Measurements from ENCODE around the gene KCNG2. TPM values are rescaled to one million over a fixed set of nuclear protein-coding genes. Genes with fewer than 3 reads are reported as not detected.

Gene KCNG2
- total RNA-seq, 1 experiment from 2014 or later, result not detected

- Histone ChIP-seq H3K36me3 (ENCODE audit: control insufficient read depth, insufficient read depth, low read length) (no peaks in the 10 kb centered on the region), H3K9me3 (no peaks in the 10 kb centered on the region), H3K4me1 (no peaks in the 10 kb centered on the region), H3K27me3 (replicated peaks; ENCODE audit: control insufficient read depth, insufficient read depth, low read length) (no peaks in the 10 kb centered on the region), H3K4me3 (ENCODE audit: low read depth, low read length) (no peak overlapping the region)
- Mint-ChIP-seq H3K27me3 (ENCODE audit: insufficient read depth, unreplicated experiment) (peaks cover 6% of the 10 kb centered on the region), H3K4me3 (ENCODE audit: unreplicated experiment) (no peak overlapping the region), H3K27ac (ENCODE audit: unreplicated experiment) (no peak overlapping the region), H3K36me3 (ENCODE audit: insufficient read depth, unreplicated experiment) (no peaks in the 10 kb centered on the region), H3K4me1 (ENCODE audit: low read depth, unreplicated experiment) (no peaks in the 10 kb centered on the region), H3K9me3 (ENCODE audit: unreplicated experiment) (peaks cover 2% of the 10 kb centered on the region)
- DNase-seq, result no peak
- ChIA-PET POLR2A (no interaction called here), CTCF (no interaction called here)
- TF ChIP-seq, protein P1, sequence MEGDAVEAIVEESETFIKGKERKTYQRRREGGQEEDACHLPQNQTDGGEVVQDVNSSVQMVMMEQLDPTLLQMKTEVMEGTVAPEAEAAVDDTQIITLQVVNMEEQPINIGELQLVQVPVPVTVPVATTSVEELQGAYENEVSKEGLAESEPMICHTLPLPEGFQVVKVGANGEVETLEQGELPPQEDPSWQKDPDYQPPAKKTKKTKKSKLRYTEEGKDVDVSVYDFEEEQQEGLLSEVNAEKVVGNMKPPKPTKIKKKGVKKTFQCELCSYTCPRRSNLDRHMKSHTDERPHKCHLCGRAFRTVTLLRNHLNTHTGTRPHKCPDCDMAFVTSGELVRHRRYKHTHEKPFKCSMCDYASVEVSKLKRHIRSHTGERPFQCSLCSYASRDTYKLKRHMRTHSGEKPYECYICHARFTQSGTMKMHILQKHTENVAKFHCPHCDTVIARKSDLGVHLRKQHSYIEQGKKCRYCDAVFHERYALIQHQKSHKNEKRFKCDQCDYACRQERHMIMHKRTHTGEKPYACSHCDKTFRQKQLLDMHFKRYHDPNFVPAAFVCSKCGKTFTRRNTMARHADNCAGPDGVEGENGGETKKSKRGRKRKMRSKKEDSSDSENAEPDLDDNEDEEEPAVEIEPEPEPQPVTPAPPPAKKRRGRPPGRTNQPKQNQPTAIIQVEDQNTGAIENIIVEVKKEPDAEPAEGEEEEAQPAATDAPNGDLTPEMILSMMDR (IDR thresholded peaks at IDR 0.05; ENCODE audit: insufficient read depth in 1 of 2, low read depth in 1 of 2, low read length in 1 of 2, severe bottlenecking in 1 of 2, unreplicated experiment in 1 of 2), result no peak
- BruUV-seq (replicated peaks), result no TSS peak
- intact Hi-C loops (cut with micrococcal nuclease; ENCODE audit: unreplicated experiment), result no loop called here
These were observed 24.7 kb upstream of the KCNG2 start for GRCh38 chr18:79772865-79773696.

DNA sequence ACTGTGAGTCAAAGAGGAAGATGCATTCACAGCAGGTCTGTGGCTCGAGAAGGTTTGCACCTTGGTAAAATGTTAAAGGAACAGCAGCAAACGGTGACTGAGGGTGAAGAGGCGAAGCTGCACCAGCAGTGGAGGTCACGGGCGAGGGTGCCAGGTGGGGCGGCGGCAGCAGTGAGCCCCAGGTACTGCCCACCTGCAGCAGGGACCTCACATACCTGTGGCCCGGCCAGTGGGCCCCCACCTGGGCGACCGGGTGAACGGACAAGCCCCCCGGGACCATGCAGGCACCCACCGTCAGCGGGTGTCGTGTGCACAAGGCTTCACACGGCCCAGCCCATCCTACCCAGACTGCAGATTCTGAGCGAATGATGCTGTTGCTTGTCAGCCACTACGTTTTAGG, 23.6 kb upstream of the KCNG2 start:
- Histone ChIP-seq H3K4me1 (no peaks in the 10 kb centered on the region), H3K9me3 (no peaks in the 10 kb centered on the region), H3K27me3 (replicated peaks; ENCODE audit: control insufficient read depth, insufficient read depth, low read length) (no peaks in the 10 kb centered on the region), H3K36me3 (ENCODE audit: control insufficient read depth, insufficient read depth, low read length) (no peaks in the 10 kb centered on the region), H3K4me3 (ENCODE audit: low read depth, low read length) (no peak overlapping the region)
- intact Hi-C loops (cut with micrococcal nuclease; ENCODE audit: unreplicated experiment), result no loop called here
- no peaks in the 10 kb centered on the region for H3K9me3 Mint-ChIP-seq (ENCODE audit: unreplicated experiment)
- no TSS peak for BruUV-seq (replicated peaks)
- no peak for DNase-seq
- peaks cover 6% of the 10 kb centered on the region for H3K27me3 Mint-ChIP-seq (ENCODE audit: insufficient read depth, unreplicated experiment)
- no peak overlapping the region for H3K4me3 Mint-ChIP-seq (ENCODE audit: unreplicated experiment)
- no peak overlapping the region for H3K27ac Mint-ChIP-seq (ENCODE audit: unreplicated experiment)
- ChIA-PET POLR2A (no interaction called here), CTCF (no interaction called here)
- no peaks in the 10 kb centered on the region for H3K4me1 Mint-ChIP-seq (ENCODE audit: low read depth, unreplicated experiment)
- TF ChIP-seq, protein P1 (IDR thresholded peaks at IDR 0.05; ENCODE audit: insufficient read depth in 1 of 2, low read depth in 1 of 2, low read length in 1 of 2, severe bottlenecking in 1 of 2, unreplicated experiment in 1 of 2), result no peak
- H3K36me3 Mint-ChIP-seq (ENCODE audit: insufficient read depth, unreplicated experiment), result no peaks in the 10 kb centered on the region

- Histone ChIP-seq H3K9me3 (no peaks in the 10 kb centered on the region), H3K4me3 (ENCODE audit: low read depth, low read length) (no peak overlapping the region), H3K36me3 (ENCODE audit: control insufficient read depth, insufficient read depth, low read length) (no peaks in the 10 kb centered on the region), H3K27me3 (replicated peaks; ENCODE audit: control insufficient read depth, insufficient read depth, low read length) (no peaks in the 10 kb centered on the region), H3K4me1 (no peaks in the 10 kb centered on the region)
- no peak for DNase-seq
- BruUV-seq (replicated peaks), result no TSS peak
- ChIA-PET POLR2A (no interaction called here), CTCF (no interaction called here)
- peaks cover 6% of the 10 kb centered on the region for H3K27me3 Mint-ChIP-seq (ENCODE audit: insufficient read depth, unreplicated experiment)
- TF ChIP-seq, protein P1 (IDR thresholded peaks at IDR 0.05; ENCODE audit: insufficient read depth in 1 of 2, low read depth in 1 of 2, low read length in 1 of 2, severe bottlenecking in 1 of 2, unreplicated experiment in 1 of 2), result no peak
- no peaks in the 10 kb centered on the region for H3K36me3 Mint-ChIP-seq (ENCODE audit: insufficient read depth, unreplicated experiment)
- intact Hi-C loops (cut with micrococcal nuclease; ENCODE audit: unreplicated experiment), result no loop called here
- no peak overlapping the region for H3K27ac Mint-ChIP-seq (ENCODE audit: unreplicated experiment)
- H3K4me1 Mint-ChIP-seq (ENCODE audit: low read depth, unreplicated experiment), result no peaks in the 10 kb centered on the region
- no peaks in the 10 kb centered on the region for H3K9me3 Mint-ChIP-seq (ENCODE audit: unreplicated experiment)
- H3K4me3 Mint-ChIP-seq (ENCODE audit: unreplicated experiment), result no peak overlapping the region
These were observed 22.1 kb upstream of the KCNG2 start for GRCh38 chr18:79775441-79776221.
